ENCODE data around the gene VWA2. TPM values are rescaled to one million over a fixed set of nuclear protein-coding genes. Genes with fewer than 3 reads are reported as not detected.

The VWA2 gene
- total and polyA plus RNA-seq, 2 of the 4 experiments (the other 2 are of a cell fraction), result not detected

GRCh38 chr10:114289096-114289436, 50.0 kb downstream of the VWA2 start:
- Histone ChIP-seq H3K79me1 (ENCODE audit: low read depth in 1 of 2, low read length in 2 of 2) (no peaks in the 10 kb centered on the region), H2BK120ac (ENCODE audit: low read depth, low read length) (no peak overlapping the region), H3K4me3 (ENCODE audit: insufficient read depth, low read depth, low read length) (no peak overlapping the region), H3K27me3 (ENCODE audit: control insufficient read depth, insufficient read depth, low read length) (peaks cover 18% of the 10 kb centered on the region), H3K9me3 (ENCODE audit: control insufficient read depth, insufficient read depth, low read length) (no peaks in the 10 kb centered on the region), H4K20me1 (ENCODE audit: insufficient read depth, low read length) (no peaks in the 10 kb centered on the region; the same call in 1 of the 2 replicates), H4K91ac (ENCODE audit: insufficient read depth, low read depth, low read length) (no peak overlapping the region), H3K56ac (ENCODE audit: extremely low read depth, insufficient read depth, low read length) (no peak overlapping the region), H4K8ac (ENCODE audit: low read depth in 2 of 2, low read length in 2 of 2) (no peak overlapping the region), H4K5ac (ENCODE audit: low read depth, low read length) (no peak overlapping the region), H2BK20ac (ENCODE audit: low read depth, low read length) (no peak overlapping the region), H3K4me1 (ENCODE audit: control insufficient read depth, insufficient read depth, low read length) (no peaks in the 10 kb centered on the region), H3K9ac (ENCODE audit: low read depth, low read length) (no peak overlapping the region), H3K27ac (ENCODE audit: insufficient read depth, low read length) (no peak overlapping the region), H2BK15ac (ENCODE audit: low read depth, low read length) (no peak overlapping the region), H2BK5ac (ENCODE audit: low read depth, low read length, poor library complexity, severe bottlenecking) (no peak overlapping the region), H3K4ac (ENCODE audit: low read depth, low read length) (no peak overlapping the region), H2AFZ (replicated peaks; ENCODE audit: low read length, poor library complexity) (no peak overlapping the region), H2AK9ac (replicated peaks; ENCODE audit: low read depth, low read length, poor library complexity) (no peak overlapping the region), H3K14ac (replicated peaks; ENCODE audit: low read depth, low read length) (no peak overlapping the region), H3K18ac (ENCODE audit: low read depth, low read length) (no peak overlapping the region), H3K23ac (ENCODE audit: low read depth, low read length) (no peak overlapping the region), H3K36me3 (ENCODE audit: control insufficient read depth, insufficient read depth, low read length) (no peaks in the 10 kb centered on the region), H2AK5ac (ENCODE audit: low read depth, low read length) (no peak overlapping the region), H3K4me2 (ENCODE audit: low read depth, low read length) (no peak overlapping the region), H3K9me1 (ENCODE audit: insufficient read depth, low read length) (no peaks in the 10 kb centered on the region)
- ChIA-PET CTCF (no interaction called here), POLR2A (ENCODE audit: unreplicated experiment) (no interaction called here)
- DNase-seq, result no peak
- BruUV-seq (replicated peaks), result no TSS peak
- dilution Hi-C loops (cut with HindIII; ENCODE audit: low sequenced_read_pairs, unreplicated experiment) (no loop called here), in situ Hi-C loops (cut with MboI; ENCODE audit: low sequenced_read_pairs) (no loop called here), intact Hi-C loops (cut with micrococcal nuclease) (no loop called here)
- TF ChIP-seq RAD21 (IDR thresholded peaks at IDR 0.05; ENCODE audit: low read length), result no peak
- TF ChIP-seq MAZ (IDR thresholded peaks at IDR 0.05; ENCODE audit: borderline replicate concordance, low read depth, low read length), result no peak
- no peak for TF ChIP-seq ELK1 (IDR thresholded peaks at IDR 0.05; ENCODE audit: borderline replicate concordance, low read depth, low read length)
- TF ChIP-seq RFX5 (IDR thresholded peaks at IDR 0.05; ENCODE audit: low read depth, low read length), result no peak
- TF ChIP-seq FOS (IDR thresholded peaks at IDR 0.05; ENCODE audit: low read depth, low read length), result no peak
- TF ChIP-seq CHD1 (IDR thresholded peaks at IDR 0.05; ENCODE audit: low read depth, low read length), result no peak
- TF ChIP-seq CEBPB (IDR thresholded peaks at IDR 0.05; ENCODE audit: low read depth, low read length), result no peak
- 93% methylated on average over 8 of the region's 16 CpGs; no CpG with 5 or more reads in 1 of the 2 experiments for WGBS, 2 experiments (ENCODE audit: extremely low coverage in 2 of 2, insufficient read length in 1 of 2)
- ATAC-seq (ENCODE audit: low read depth), result no peak
